NCI-H526 (cell line): Measurements from ENCODE around the gene MRPL52.
"Not testable (repeated sequence)": the region's sequence is repeated elsewhere in the genome, so short reads cannot be mapped to it uniquely, and the experiment has no call there.

Source experiments
- DNase-seq, 2 experiments: peaks; one replicate each; lab custom pipeline; 2025; lab: John Stamatoyannopoulos, UW

Gene MRPL52

GRCh38 chr14:22829661-22830442, at the start of gene MRPL52:
MRPL52 (plus strand) TSS chr14:22829887; CDS start chr14:22829913, 26 bp downstream.
- peak; percentile 78 to 92 for DNase-seq

- DNase-seq, result no peak
Measured at GRCh38 chr14:22780105-22780679, 49.5 kb upstream of the MRPL52 start.

- no peak for DNase-seq
Measured at GRCh38 chr14:22780941-22781300, 48.8 kb upstream of the MRPL52 start.

GRCh38 chr14:22781301-22781991, 48.2 kb upstream of the MRPL52 start:
- no peak for DNase-seq

GRCh38 chr14:22786685-22787084, 43.0 kb upstream of the MRPL52 start:
- no peak for DNase-seq

- no peak for DNase-seq
Measured at GRCh38 chr14:22791301-22791700, 38.4 kb upstream of the MRPL52 start.

- no peak for DNase-seq
Measured at GRCh38 chr14:22792158-22792557, 37.5 kb upstream of the MRPL52 start.

- DNase-seq, result not testable (repeated sequence)
Measured at GRCh38 chr14:22793550-22793949, 36.1 kb upstream of the MRPL52 start.

GRCh38 chr14:22793976-22794375, 35.7 kb upstream of the MRPL52 start:
- no peak for DNase-seq

- no peak for DNase-seq
Measured at GRCh38 chr14:22794551-22794951, 35.1 kb upstream of the MRPL52 start.

- peak in 1 of 2 experiments; percentile 3 for DNase-seq
Measured at GRCh38 chr14:22796087-22796707, 33.5 kb upstream of the MRPL52 start.

- DNase-seq, result no peak
Measured at GRCh38 chr14:22797017-22797917, 32.4 kb upstream of the MRPL52 start.

- DNase-seq, result no peak
Measured at GRCh38 chr14:22798528-22798927, 31.2 kb upstream of the MRPL52 start.

GRCh38 chr14:22800346-22800745, 29.3 kb upstream of the MRPL52 start:
- DNase-seq, result no peak

GRCh38 chr14:22801716-22802115, 28.0 kb upstream of the MRPL52 start:
- no peak for DNase-seq

- no peak for DNase-seq
Measured at GRCh38 chr14:22802860-22803686, 26.6 kb upstream of the MRPL52 start.

- no peak for DNase-seq
Measured at GRCh38 chr14:22803687-22803974, 26.1 kb upstream of the MRPL52 start.

- DNase-seq, result not testable (repeated sequence)
Measured at GRCh38 chr14:22805235-22805634, 24.5 kb upstream of the MRPL52 start.

GRCh38 chr14:22807432-22808087, 22.1 kb upstream of the MRPL52 start:
- DNase-seq, result no peak
